Activated CD8-positive, alpha-beta memory T cell treated with anti-CD3 and anti-CD28 coated beads for 36 hours (primary cell): ENCODE results near the gene PRR16. TPM values are rescaled to one million over a fixed set of nuclear protein-coding genes. Genes with fewer than 3 reads are reported as not detected.

Source experiments
- CTCF ChIA-PET: fragments of 350-600 bp; sonication (Branson Sonifier 250); formaldehyde crosslinking; loops from one replicate; lab custom pipeline; 2021; ENCODE audit warnings: antibody characterized with exemption; lab: Charles Lee
- POLR2A ChIA-PET: fragments of 350-600 bp; sonication (Branson Sonifier 250); formaldehyde crosslinking; loops from one replicate; lab custom pipeline; 2021; ENCODE audit warnings: antibody characterized with exemption; lab: Charles Lee
- total RNA-seq, 2 experiments: library from RNA; stranded (reverse); gene quantifications; one replicate each; pipeline ENCODE4 v1.2.3, GENCODE V29; 2021

Gene PRR16
- total RNA-seq, 2 experiments from 2014 or later, result not detected

DNA sequence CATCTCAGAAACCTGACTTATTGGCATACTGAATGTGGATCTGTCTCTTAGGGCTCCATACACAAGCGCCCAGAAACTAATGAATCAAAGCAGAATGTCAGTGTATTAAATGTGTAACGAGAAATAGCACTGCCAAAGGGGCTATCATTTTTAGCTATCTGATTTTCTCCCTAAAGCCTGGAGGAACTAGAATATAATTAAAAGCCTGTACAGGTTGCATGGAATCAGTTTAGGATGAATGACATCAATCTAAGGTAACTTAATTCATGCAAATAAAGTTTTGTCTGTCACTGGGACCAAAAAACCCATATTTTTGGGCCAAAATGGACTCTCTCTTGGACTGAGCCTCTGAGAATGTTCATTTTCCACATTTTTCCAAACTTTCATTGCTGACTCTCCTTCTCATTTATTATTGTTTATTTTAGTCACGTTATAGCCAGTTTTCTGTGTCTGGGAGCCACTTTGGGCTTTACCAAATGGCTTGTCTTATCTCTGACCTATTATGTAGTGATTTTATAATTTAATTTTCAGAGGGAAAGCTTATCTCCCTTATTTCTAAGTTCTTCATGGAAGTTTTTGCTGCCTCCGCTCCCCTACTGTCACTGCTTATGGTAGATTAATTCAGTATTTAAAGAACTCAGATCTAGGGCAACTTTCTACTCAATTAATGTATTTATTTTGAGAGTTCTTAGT is 47.0 kb downstream of the PRR16 start:
- POLR2A ChIA-PET, result no interaction called here
- CTCF ChIA-PET, result no interaction called here

DNA sequence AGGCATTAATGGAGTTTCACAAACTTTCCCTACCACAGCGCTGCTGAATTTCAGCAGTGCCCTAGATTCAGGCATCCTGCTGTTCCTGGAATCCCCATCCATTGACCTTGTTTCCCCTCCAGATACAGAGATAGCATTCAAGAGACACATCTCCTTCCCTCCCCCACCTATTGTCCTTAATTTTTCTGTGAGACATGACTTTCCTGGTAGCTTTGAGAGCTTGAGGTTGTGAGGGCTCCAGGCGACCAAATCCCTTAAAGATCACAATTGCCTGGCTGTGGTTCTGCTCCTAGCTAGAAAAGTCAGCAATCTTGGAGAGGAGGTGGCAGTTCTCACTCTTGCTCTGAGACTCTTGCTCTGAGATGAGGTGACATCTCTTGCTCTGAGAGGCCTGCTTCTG is 48.0 kb downstream of the PRR16 start:
- ChIA-PET CTCF (no interaction called here), POLR2A (no interaction called here)

DNA sequence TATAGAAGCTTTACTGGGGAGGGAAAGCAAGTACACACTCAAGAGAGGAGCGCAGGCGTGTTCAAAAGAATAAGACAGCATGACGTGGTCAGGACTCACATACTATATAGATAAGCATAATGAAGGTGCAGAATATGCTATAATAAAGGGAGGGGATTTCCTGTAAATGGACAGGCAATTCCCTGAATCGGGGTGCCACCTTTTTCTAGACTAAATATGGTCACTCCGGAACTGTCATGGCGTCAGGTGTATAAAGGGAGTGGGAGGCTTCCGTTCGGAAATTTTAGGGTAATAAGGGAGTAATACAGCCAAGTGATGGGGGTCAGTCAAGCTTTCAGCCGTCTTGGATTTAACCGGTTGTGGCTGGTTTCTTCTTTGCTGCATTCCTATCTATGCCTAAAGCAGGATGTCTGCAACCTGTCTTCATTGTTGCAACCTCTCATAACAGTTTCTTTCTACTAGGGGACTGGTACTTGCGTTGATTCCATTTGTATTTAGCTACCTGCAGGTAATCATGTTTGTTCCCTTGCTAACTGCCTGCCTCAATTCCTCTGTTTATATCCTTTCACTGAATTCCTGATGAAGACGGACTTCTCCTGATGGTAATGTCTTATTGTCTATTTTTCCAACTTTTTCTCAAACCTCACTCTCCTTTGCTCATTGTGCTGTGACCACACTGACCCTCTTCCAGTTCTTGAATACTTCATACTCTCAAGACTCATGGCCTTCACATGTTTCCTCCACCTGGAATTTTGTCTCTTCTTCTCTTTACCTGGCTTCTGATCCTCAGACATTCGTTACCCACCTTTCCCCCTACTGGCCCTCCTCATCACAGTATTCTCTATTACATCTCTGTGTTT is 48.9 kb downstream of the PRR16 start:
- CTCF ChIA-PET, result no interaction called here

DNA sequence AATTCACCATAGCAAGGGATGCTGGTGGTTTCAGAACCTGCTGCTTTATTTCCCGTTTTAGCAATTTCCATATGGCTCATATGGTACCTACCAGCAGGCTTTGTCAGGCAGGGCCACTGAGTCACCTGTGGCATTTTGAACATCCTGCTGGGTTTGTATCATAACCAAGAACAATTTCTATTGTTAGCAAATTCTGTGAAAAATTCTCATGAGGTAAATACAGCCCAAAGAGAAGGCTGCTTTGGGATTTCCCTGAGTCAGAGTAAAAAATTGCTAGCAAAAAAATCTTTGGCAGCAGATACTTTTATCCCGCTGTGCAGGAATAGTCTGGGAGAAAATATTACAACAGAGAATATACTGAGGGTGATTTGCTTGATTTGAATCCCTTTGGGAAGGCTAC is 52.7 kb downstream of the PRR16 start:
- ChIA-PET CTCF (no interaction called here), POLR2A (no interaction called here)

More for the DNA sequence above, 48.9 kb downstream of the PRR16 start:
- POLR2A ChIA-PET, result no interaction called here

DNA sequence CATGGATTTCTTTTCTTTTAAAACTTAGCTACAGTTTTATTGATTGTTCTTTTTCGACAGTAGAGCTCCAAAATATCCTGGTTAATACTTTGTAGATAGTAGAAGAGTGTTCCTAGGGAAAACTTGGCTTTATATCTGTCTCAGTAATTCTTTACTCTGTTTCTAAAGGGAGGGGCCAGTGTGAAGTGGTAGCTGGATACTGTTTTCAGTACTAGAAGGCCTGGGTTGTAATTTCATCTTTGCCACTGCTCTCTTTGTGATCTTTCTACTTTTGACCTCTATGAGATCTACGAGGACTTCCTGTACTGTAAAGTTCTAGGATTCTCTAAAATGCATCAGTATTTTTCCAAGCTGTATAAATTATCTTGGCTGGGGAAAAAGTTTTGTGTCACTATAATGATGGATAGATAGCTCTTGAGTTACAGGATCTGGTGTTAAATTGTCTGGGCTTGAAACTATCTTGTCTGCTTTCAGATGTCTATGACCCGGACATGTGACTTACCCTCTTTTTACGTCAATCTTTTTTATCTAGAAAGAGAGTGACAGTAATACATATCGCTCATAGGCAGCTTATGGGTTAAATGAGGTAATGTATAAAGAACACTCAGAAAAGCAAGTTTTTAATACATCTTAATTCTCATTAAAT is 53.6 kb downstream of the PRR16 start:
- ChIA-PET CTCF (no interaction called here), POLR2A (interaction anchor here (0.6 kb wide), 1 partner anchor 1661 kb away, joined by 3 read pairs; no protein-coding TSS in a partner anchor)

DNA sequence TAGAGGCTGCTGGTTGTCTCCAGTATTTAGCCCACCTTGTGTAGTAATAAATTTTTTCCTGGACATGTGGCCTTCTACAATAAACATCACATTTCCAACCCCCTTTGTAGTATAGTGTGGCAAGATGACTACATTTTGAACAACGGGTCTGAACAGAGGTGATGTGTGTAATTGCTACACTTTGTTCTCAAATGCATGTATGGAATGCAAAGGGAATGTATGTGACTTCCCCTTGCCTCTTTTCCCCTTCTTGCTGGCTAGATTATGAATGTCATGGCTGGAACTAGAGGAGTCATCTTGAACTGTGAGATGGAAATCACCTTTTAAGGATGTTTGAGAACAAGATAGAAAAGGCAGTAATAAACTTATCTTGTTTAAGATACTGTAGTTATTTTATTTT is 54.5 kb downstream of the PRR16 start:
- POLR2A ChIA-PET, result no interaction called here
- CTCF ChIA-PET, result interaction anchor here (0.6 kb wide), 1 partner anchor 1347 kb away, joined by 3 read pairs; no protein-coding TSS in a partner anchor

DNA sequence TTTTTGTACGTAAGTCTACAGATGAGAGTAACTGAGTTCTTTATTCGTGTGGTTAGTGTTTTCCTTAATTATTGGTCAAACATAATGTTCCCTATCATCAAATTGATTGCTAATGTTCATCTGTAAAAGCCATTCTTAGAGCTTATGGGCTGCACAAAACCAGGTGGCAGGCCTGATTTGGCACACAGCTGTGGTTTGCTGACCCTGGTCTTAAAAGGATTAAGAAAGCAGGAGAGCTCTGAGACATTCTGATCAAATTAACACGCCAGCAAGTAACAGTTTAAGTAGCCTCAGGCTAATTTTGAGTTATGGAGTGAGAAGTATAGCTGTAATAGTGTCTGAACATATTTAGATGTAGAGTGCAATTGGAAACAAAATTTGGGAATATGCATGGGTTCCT is 63.2 kb downstream of the PRR16 start:
- POLR2A ChIA-PET, result no interaction called here
- CTCF ChIA-PET, result no interaction called here

DNA sequence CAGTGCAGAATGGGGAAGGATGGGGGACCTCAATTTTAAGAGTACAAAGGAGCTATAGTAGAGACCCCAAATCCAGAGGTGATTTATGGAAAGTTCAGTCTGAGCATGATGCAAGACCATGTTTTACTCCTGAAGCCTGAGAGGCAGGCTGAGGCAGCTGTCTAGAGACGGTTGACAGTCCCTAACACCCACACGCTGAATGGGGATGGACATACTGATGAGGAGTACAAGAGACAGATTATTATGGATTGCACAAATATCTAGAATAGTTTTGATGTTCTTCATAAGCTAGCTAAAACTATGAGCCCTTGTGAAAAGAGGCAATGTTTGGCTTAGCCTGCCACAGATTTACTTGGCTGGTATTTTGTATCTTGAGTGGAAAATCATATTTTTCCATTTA is 64.5 kb downstream of the PRR16 start:
- CTCF ChIA-PET, result no interaction called here
- POLR2A ChIA-PET, result no interaction called here

DNA sequence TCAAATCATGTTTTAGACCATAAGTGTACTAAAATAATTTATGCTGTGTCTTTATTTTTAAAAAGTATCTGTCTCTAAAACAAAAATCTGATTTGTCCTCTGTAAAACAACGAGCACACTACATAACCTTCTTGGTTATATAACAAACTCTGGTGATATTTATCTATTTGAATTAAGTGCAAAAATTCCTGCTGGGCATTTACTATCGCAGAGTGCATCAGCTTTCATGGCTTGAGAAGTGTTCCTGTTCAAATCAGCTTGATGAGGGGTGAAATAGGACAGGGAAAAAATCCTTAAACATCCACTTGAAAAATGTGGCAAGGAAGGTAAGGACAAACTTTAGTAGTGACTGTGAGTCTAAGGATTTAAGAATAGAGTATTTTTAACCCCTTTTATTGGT is 65.3 kb downstream of the PRR16 start:
- POLR2A ChIA-PET, result no interaction called here
- CTCF ChIA-PET, result no interaction called here

DNA sequence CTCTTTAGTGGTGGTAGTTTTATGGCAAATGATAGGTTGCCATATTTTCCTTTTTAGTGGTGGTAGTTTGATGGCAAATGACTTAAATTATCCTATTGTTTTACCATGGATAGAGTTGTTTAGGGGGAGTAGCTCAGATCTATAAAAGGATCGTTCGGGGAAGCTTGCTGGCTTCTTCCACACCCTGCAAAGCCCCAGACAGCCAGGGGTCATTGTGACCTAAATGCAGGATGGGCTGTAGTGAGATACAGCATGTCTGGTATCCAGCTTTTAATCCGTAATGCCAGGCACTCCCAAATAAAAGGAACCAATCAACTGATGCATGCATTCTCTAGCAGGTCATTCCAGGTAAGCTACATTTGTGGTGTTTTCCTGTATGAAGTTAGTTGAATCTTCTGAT is 67.1 kb downstream of the PRR16 start:
- CTCF ChIA-PET, result no interaction called here
- POLR2A ChIA-PET, result no interaction called here

DNA sequence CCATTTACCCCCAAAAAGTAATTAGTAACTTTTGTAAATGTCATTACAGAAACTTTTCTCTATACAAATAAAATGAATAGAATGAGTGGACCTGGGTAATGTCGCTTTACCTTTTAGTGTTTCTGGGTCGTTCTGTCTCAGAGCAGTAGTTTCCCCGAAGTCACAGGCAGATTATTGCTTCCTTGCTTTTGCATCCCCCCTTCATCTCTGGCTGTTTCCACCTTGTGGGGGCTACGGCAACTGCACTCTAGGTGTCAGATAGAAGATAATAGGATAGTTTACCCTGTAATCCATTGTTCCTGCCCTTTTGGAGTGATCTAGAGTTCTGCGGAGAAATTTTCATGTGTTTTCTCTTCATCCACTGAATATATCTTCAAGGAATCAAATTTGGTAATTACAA is 68.7 kb downstream of the PRR16 start:
- ChIA-PET CTCF (no interaction called here), POLR2A (no interaction called here)

DNA sequence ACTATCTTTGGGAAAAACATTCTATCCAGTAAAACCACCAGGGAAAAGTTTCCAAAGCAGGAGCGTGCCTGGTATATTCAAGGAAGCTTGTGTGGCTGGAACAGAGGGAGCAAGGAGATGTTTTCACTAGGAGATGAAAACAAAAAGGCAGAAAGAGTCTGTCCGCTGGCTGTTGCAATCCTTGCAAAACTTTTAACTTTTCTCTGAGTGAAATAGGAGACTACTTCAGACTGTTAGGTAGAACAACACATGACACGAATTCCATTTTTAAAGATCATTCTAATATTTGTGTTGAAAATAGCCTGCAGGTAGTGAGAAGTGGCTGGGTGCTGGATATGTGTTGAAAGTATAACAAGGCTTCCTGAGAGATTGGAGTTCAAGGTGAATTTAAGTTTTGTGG is 69.5 kb downstream of the PRR16 start:
- CTCF ChIA-PET, result no interaction called here
- POLR2A ChIA-PET, result no interaction called here

DNA sequence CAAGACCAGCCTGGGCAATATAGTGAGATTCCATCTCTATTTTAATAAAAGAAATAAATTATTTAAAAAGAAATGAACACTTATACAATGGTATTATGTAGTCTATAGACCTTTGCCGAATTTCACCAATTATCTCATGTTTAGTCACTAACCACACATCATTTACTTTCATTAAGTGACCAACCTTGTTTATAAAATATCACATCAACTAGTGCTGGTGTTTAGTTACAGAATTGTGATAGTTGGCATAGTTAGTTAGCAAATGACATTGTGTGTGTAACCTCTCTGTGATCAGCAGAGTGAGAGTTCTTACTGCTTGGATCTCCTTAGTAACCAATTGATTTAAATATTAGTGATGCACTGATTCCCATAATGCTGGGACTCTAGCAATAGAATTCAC is 71.8 kb downstream of the PRR16 start:
- CTCF ChIA-PET, result no interaction called here
- POLR2A ChIA-PET, result no interaction called here

DNA sequence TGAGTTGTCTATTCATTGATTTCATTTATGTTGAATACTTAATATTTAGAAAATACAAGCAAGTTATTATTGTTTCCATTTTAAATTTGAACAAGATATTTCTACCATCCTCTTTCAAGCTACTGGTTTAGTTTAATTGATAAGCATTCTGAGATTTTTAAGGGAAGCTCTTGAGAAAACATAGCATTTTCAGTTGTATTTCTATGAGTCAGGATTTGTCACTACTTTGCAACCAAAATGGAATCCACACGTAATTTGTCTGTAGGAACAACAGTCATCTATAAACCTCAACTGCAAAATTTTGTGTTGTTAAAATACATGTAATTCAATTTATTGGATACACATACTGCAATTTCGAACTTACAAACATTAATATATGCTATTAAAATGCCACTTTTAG is 74.0 kb downstream of the PRR16 start:
- ChIA-PET CTCF (no interaction called here), POLR2A (no interaction called here)

DNA sequence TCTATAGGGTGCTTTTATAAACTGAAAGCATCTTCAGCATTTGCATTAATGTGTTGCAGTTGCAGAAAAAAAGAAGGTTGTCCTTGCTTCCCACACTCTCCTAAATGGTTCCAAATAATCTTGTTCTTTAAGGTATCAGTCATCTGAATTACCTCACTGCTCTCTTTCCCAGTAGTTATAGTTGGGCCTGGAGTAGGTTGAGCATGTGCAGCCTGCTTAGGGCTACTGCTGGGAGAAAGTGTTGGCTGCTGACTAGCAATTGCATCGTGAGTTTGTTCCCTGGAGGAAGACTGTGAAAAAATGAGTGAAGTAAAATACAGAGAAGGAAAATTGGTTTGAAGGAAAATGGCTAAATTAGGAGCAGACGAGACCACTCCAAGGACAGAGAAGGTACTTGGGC is 74.5 kb downstream of the PRR16 start:
- ChIA-PET CTCF (no interaction called here), POLR2A (no interaction called here)

DNA sequence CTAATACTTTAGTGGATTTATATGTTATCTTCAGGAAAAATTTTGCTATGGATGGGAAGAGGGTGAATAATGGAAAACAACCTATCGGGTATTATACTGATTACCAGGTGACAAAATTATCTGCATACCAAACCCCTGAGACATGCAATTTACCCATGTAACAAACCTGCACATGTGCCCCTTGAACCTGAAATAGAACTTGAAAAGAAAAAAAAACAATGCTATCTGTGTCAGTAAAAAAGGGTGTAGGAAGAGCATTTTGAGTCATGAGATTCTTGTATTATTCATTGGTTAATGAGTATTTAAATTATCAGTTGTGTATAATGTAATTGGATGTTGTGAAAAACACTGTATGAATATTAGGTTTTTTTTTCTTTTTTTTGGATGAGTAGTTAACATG is 75.4 kb downstream of the PRR16 start:
- POLR2A ChIA-PET, result no interaction called here

DNA sequence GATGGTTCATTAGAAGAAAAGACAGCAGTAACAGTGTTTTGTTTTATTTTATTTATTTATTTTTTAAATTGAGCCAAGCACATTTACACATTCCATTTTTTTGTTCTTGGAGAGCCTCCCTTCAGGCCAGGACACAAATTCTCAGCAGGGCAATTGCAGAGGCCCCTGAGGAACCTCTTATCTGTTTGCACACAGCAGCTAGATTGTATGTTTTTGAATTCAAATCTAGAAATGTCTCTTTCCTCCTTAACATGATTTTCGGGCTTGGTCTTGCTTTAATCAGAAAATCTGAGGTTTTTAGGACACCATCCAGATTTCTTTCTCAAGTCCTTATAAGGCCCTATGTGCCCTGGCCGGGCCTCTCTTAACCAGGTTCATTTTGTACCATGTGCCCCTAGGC is 76.0 kb downstream of the PRR16 start:
- ChIA-PET POLR2A (no interaction called here), CTCF (no interaction called here)

More for the DNA sequence above, 75.4 kb downstream of the PRR16 start:
- CTCF ChIA-PET, result no interaction called here

DNA sequence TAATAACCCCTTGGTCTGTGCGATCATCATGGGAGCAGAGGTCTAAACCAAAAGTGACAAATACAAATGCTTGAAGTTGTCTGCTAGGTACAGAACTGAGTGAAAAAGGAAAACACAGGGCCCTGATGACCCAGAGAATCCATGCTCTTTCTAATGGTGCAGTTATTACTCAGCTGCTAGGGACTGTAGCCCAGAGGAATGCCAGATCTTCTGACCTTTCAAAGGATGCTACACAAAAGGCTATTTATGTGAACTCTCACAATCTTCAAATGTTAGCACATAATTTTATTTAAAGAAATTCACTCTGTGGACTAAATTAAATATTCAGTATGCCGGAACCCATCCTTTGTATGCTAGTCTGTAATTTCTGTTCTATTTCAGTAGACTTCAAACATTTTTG is 79.9 kb downstream of the PRR16 start:
- POLR2A ChIA-PET, result no interaction called here
- CTCF ChIA-PET, result no interaction called here

DNA sequence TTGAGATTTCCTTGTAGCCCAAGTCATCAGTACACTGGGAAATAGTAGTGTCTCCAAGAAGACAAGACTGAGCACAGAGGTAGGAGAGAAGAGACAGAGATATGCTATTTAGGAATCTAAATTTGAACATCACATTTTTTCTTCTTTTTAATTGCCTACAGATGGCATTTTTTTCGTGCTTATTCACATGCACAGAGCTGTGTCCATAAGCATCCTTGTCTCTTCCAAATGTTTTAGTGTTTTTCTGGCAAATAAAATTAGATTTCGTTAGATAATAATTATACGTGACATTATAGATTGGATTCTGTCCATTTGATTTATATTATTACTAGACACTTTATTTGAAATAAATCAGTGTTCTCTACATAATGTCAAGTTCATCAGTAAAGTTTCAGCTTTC is 80.9 kb downstream of the PRR16 start:
- CTCF ChIA-PET, result no interaction called here
- POLR2A ChIA-PET, result no interaction called here

DNA sequence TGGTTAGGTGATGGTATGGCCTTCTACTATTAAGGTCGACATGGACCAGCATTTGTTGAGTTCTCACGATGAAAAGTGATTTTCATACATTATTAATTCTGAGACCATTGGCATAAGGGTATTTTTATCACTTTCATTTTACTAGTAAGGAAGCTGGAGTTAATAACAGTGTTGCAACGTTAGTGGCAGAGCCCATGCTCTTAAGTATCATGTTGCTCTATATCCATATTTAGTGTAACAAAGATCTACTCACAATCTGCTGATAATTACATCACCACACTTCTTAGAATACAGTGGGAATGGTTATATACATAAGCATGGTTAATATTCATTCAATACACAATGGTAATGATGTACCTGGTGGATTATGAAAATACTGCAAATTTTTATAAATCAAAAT is 81.9 kb downstream of the PRR16 start:
- POLR2A ChIA-PET, result no interaction called here
- CTCF ChIA-PET, result no interaction called here

DNA sequence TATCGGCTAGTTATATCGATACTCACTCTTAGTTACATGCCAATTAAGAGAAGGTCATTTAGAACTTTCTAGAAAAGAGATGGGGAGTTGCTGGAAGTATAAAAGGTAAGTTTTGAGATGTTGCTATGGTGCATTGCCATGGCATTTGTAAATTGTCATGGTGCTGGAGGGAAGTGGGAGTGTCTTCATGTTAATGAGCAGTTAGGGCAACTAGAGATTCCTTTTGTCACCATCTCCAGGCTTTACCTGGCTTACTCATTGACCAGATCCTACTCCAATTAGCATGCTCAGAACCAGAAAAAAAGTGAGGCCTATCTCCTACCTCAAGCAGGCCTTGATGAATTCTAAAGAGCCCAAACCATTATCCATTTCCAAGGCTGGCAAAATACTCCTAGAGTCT is 82.8 kb downstream of the PRR16 start:
- POLR2A ChIA-PET, result no interaction called here
- CTCF ChIA-PET, result no interaction called here
